Measurements from ENCODE around the gene CLCN7. TPM values are rescaled to one million over a fixed set of nuclear protein-coding genes. Genes with fewer than 3 reads are reported as not detected.

Gene CLCN7
- total RNA-seq, 1 experiment from 2014 or later, result 8.9 TPM

DNA sequence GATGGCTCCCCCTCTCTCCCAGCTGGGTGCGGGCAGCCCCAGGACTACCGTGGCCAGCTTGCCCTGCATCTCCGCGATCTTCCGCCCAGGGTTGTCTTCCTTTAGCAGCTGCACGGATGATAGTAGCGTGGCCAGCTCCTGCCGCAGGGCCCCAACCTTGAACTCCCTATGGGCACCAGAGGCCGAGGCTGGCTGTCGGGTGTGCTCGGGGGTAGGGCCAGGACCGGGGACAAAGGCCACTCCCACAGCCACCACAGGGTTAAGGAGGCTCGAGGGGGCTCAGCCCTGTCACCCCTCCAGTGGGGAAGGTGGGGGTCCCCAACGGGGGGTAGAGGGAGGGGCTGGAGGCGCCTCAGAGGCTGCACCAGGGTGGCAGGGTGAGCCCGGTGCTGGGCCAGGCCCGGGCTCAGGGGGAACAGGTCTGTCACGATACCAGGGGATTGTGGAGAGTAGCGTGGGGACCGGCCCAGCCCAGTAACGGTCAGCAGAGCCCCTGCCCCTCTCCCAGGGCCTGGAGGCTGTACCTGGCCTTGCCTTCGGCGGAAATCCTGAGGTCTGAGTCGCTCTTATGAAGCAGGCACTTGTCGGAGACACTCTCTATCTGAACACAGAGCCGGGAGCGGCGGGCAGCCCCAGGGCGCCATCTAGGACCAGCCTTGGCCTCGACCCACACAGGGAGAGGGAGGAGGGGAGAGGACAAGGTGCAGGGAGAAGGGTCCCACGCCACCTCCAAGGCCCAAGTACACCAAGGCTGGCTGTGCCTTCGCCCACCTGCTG lies 38.7 kb downstream of the CLCN7 start:
- H3K27ac ChIP-seq (ENCODE audit: low read length), result no peak overlapping the region
- H3K9me2 ChIP-seq (replicated peaks; ENCODE audit: insufficient read depth, low read length), result no peaks in the 10 kb centered on the region
- H3K9me3 ChIP-seq (ENCODE audit: low read length), result no peaks in the 10 kb centered on the region
- no peaks in the 10 kb centered on the region for H3K27me3 ChIP-seq (ENCODE audit: low read length)
- H3K9ac ChIP-seq (ENCODE audit: low read length), result no peak overlapping the region
- H4K20me1 ChIP-seq (ENCODE audit: insufficient read depth, low read depth, low read length), result no peaks in the 10 kb centered on the region
- DNase-seq, result no peak
- H3K79me2 ChIP-seq (ENCODE audit: low read length), result no peaks in the 10 kb centered on the region
- no peaks in the 10 kb centered on the region for H3K36me3 ChIP-seq (ENCODE audit: insufficient read depth, low read length)
- no peak overlapping the region for H3K4me3 ChIP-seq (ENCODE audit: low read length)
- H3K4me2 ChIP-seq (ENCODE audit: low read depth, low read length, poor library complexity, severe bottlenecking), result no peak overlapping the region
- no peak overlapping the region for H2AFZ ChIP-seq (ENCODE audit: low read length)
- no peaks in the 10 kb centered on the region for H3K4me1 ChIP-seq (ENCODE audit: low read length)

GRCh38 chr16:1434644-1435592 lies 39.9 kb downstream of the CLCN7 start:
- H3K36me3 ChIP-seq (ENCODE audit: insufficient read depth, low read length), result no peaks in the 10 kb centered on the region
- no peaks in the 10 kb centered on the region for H3K27me3 ChIP-seq (ENCODE audit: low read length)
- H2AFZ ChIP-seq (ENCODE audit: low read length), result no peak overlapping the region
- H3K9me3 ChIP-seq (ENCODE audit: low read length), result no peaks in the 10 kb centered on the region
- H3K4me3 ChIP-seq (ENCODE audit: low read length), result no peak overlapping the region
- H3K79me2 ChIP-seq (ENCODE audit: low read length), result no peaks in the 10 kb centered on the region
- H3K4me2 ChIP-seq (ENCODE audit: low read depth, low read length, poor library complexity, severe bottlenecking), result no peak overlapping the region
- H3K27ac ChIP-seq (ENCODE audit: low read length), result no peak overlapping the region
- H3K4me1 ChIP-seq (ENCODE audit: low read length), result no peaks in the 10 kb centered on the region
- H3K9ac ChIP-seq (ENCODE audit: low read length), result no peak overlapping the region
- no peak for DNase-seq
- H4K20me1 ChIP-seq (ENCODE audit: insufficient read depth, low read depth, low read length), result no peaks in the 10 kb centered on the region
- no peaks in the 10 kb centered on the region for H3K9me2 ChIP-seq (replicated peaks; ENCODE audit: insufficient read depth, low read length)

- H2AFZ ChIP-seq (ENCODE audit: low read length), result no peak overlapping the region
- H3K4me1 ChIP-seq (ENCODE audit: low read length), result 0 out of 2 replicates have a peak, but pooled peaks cover under 1% of the 10 kb centered on the region
- no peak overlapping the region for H3K4me2 ChIP-seq (ENCODE audit: low read depth, low read length, poor library complexity, severe bottlenecking)
- no peak overlapping the region for H3K9ac ChIP-seq (ENCODE audit: low read length)
- H4K20me1 ChIP-seq (ENCODE audit: insufficient read depth, low read depth, low read length), result no peaks in the 10 kb centered on the region
- H3K9me3 ChIP-seq (ENCODE audit: low read length), result no peaks in the 10 kb centered on the region
- no peak overlapping the region for H3K27ac ChIP-seq (ENCODE audit: low read length)
- H3K4me3 ChIP-seq (ENCODE audit: low read length), result no peak overlapping the region
- no peaks in the 10 kb centered on the region for H3K9me2 ChIP-seq (replicated peaks; ENCODE audit: insufficient read depth, low read length)
- no peak for DNase-seq
- no peaks in the 10 kb centered on the region for H3K27me3 ChIP-seq (ENCODE audit: low read length)
- H3K79me2 ChIP-seq (ENCODE audit: low read length), result no peaks in the 10 kb centered on the region
- no peaks in the 10 kb centered on the region for H3K36me3 ChIP-seq (ENCODE audit: insufficient read depth, low read length)
Observed at GRCh38 chr16:1433756-1434155, 41.1 kb downstream of the CLCN7 start.

DNA sequence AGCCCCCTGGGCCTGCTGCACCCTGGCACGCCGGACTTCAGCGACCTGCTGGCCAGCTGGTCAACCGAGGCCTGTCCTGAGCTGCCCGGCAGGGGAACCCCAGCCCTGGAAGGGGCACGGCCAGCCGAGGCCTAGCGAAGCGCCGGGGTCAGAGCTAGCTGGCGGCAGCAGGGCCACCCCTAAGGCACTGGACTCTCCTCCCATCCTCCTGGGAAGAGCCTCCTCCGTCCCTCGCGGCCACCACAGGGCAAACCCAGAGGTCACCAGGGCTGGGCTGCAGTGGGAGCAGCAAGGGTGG lies 41.6 kb downstream of the CLCN7 start:
- Histone ChIP-seq H3K36me3 (ENCODE audit: insufficient read depth, low read length) (no peaks in the 10 kb centered on the region), H3K4me1 (ENCODE audit: low read length) (0 out of 2 replicates have a peak, but pooled peaks cover 2% of the 10 kb centered on the region), H2AFZ (ENCODE audit: low read length) (no peak overlapping the region), H3K27me3 (ENCODE audit: low read length) (no peaks in the 10 kb centered on the region), H3K4me3 (ENCODE audit: low read length) (no peak overlapping the region), H3K9me2 (replicated peaks; ENCODE audit: insufficient read depth, low read length) (no peaks in the 10 kb centered on the region), H3K9me3 (ENCODE audit: low read length) (no peaks in the 10 kb centered on the region), H3K4me2 (ENCODE audit: low read depth, low read length, poor library complexity, severe bottlenecking) (no peak overlapping the region), H3K27ac (ENCODE audit: low read length) (no peak overlapping the region), H3K79me2 (ENCODE audit: low read length) (no peaks in the 10 kb centered on the region), H4K20me1 (ENCODE audit: insufficient read depth, low read depth, low read length) (no peaks in the 10 kb centered on the region), H3K9ac (ENCODE audit: low read length) (no peak overlapping the region)
- no peak for DNase-seq

DNA sequence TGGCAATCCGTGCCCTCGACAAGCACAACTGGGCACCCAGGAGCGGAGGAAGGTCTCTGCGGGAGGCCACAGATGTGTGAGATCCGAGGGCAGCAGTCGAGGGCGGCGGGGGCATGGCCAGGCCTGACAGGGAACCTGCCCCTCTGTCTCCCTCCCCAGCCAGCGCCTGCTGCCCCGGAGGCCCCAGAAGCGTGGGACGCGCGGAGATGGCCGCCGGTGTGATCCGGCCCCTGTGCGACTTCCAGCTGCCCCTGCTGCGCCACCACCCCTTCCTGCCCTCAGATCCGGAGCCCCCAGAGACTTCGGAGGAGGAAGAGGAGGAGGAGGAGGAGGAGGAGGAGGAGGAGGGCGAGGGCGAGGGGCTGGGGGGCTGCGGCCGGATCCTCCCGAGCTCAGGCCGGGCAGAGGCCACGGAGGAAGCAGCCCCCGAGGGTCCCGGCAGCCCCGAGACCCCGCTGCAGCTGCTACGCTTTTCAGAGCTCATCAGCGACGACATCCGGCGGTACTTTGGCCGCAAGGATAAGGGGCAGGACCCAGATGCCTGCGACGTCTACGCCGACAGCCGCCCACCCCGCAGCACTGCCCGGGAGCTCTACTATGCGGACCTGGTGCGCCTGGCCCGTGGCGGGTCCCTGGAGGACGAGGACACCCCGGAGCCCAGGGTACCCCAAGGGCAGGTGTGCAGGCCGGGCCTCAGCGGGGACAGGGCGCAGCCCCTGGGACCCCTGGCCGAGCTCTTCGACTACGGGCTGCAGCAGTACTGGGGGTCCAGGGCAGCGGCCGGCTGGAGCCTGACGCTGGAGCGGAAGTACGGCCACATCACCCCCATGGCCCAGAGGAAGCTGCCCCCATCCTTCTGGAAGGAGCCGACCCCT lies 42.2 kb downstream of the CLCN7 start:
- H3K4me2 ChIP-seq (ENCODE audit: low read depth, low read length, poor library complexity, severe bottlenecking), result no peak overlapping the region
- no peaks in the 10 kb centered on the region for H3K36me3 ChIP-seq (ENCODE audit: insufficient read depth, low read length)
- H2AFZ ChIP-seq (ENCODE audit: low read length), result no peak overlapping the region
- H3K4me1 ChIP-seq (ENCODE audit: low read length), result 0 out of 2 replicates have a peak, but pooled peaks cover 2% of the 10 kb centered on the region
- H3K27me3 ChIP-seq (ENCODE audit: low read length), result no peaks in the 10 kb centered on the region
- H4K20me1 ChIP-seq (ENCODE audit: insufficient read depth, low read depth, low read length), result no peaks in the 10 kb centered on the region
- no peaks in the 10 kb centered on the region for H3K9me2 ChIP-seq (replicated peaks; ENCODE audit: insufficient read depth, low read length)
- no peaks in the 10 kb centered on the region for H3K9me3 ChIP-seq (ENCODE audit: low read length)
- no peak for DNase-seq
- H3K9ac ChIP-seq (ENCODE audit: low read length), result no peak overlapping the region
- H3K4me3 ChIP-seq (ENCODE audit: low read length), result no peak overlapping the region
- H3K27ac ChIP-seq (ENCODE audit: low read length), result no peak overlapping the region
- H3K79me2 ChIP-seq (ENCODE audit: low read length), result no peaks in the 10 kb centered on the region

- no peak overlapping the region for H3K4me3 ChIP-seq (ENCODE audit: low read length)
- H3K4me1 ChIP-seq (ENCODE audit: low read length), result 0 out of 2 replicates have a peak, but pooled peaks cover 2% of the 10 kb centered on the region
- no peaks in the 10 kb centered on the region for H3K79me2 ChIP-seq (ENCODE audit: low read length)
- no peak for DNase-seq
- H2AFZ ChIP-seq (ENCODE audit: low read length), result no peak overlapping the region
- no peaks in the 10 kb centered on the region for H3K36me3 ChIP-seq (ENCODE audit: insufficient read depth, low read length)
- no peaks in the 10 kb centered on the region for H4K20me1 ChIP-seq (ENCODE audit: insufficient read depth, low read depth, low read length)
- H3K9ac ChIP-seq (ENCODE audit: low read length), result no peak overlapping the region
- no peaks in the 10 kb centered on the region for H3K27me3 ChIP-seq (ENCODE audit: low read length)
- H3K27ac ChIP-seq (ENCODE audit: low read length), result no peak overlapping the region
- H3K4me2 ChIP-seq (ENCODE audit: low read depth, low read length, poor library complexity, severe bottlenecking), result no peak overlapping the region
- no peaks in the 10 kb centered on the region for H3K9me2 ChIP-seq (replicated peaks; ENCODE audit: insufficient read depth, low read length)
- no peaks in the 10 kb centered on the region for H3K9me3 ChIP-seq (ENCODE audit: low read length)
Observed at GRCh38 chr16:1431497-1432270, 43.1 kb downstream of the CLCN7 start.

DNA sequence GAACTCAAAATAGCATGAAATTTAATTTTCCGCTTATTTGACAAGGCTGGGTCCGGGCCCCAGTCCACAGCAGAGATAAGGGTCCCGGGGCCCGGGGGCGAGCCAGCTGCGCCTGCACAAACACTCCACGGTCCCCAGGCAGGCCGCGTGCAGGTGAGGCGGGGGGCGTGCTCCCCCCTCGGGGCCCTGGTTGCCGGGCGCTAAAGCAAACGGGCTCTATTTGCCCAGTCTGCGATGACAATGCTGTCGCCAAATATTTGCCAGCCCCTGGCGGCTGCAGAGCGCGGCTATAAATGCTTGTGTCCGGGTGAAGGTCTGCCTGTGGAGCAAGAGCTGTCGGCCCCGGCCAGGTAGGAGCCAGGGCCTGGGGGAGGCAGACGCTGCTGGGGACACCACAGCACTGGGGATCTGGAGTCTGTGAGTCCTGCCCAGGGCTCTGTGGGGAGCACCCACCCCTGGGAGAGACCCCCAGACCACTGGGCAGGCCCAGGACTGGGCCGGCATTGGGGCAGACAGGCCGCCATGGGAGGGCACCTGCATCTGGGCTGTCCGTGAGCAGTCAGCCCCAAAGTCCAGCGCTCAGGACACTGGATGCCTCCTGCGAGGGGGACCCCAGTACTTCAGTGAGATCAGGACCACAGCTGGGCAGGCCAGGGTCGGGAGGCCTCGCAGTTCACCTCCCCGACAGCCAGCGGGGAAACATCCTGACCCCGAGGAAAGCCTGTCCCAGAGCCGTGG lies 43.9 kb downstream of the CLCN7 start, which contains the start of gene PERCC1:
Gene PERCC1 (plus strand): TSS at position 320 of the 738 bp plus-strand sequence. CDS start 1,516 bp downstream, outside the sequence.
- H4K20me1 ChIP-seq (ENCODE audit: insufficient read depth, low read depth, low read length), result no peaks in the 10 kb centered on the region
- H3K9ac ChIP-seq (ENCODE audit: low read length), result no peak within 1 kb of the TSS
- no peaks in the 10 kb centered on the region for H3K79me2 ChIP-seq (ENCODE audit: low read length)
- no peak within 1 kb of the TSS for H3K27ac ChIP-seq (ENCODE audit: low read length)
- no peaks in the 10 kb centered on the region for H3K36me3 ChIP-seq (ENCODE audit: insufficient read depth, low read length)
- no peak within 1 kb of the TSS for H2AFZ ChIP-seq (ENCODE audit: low read length)
- no peaks in the 10 kb centered on the region for H3K27me3 ChIP-seq (ENCODE audit: low read length)
- no peak within 1 kb of the TSS for H3K4me2 ChIP-seq (ENCODE audit: low read depth, low read length, poor library complexity, severe bottlenecking)
- 0 out of 2 replicates have a peak, but pooled peaks cover 2% of the 10 kb centered on the region for H3K4me1 ChIP-seq (ENCODE audit: low read length)
- no peak for DNase-seq
- H3K9me3 ChIP-seq (ENCODE audit: low read length), result no peaks in the 10 kb centered on the region
- no peaks in the 10 kb centered on the region for H3K9me2 ChIP-seq (replicated peaks; ENCODE audit: insufficient read depth, low read length)
- H3K4me3 ChIP-seq (ENCODE audit: low read length), result no peak within 1 kb of the TSS

All from Karpas-422 (cell line).